Thyroid gland (tissue), 4 donors: ENCODE measurements around the gene RAB28.

Source experiments
- CTCF ChIP-seq, 6 experiments: fragments of 200-600 bp in 3 of 6; fragments of 450-650 bp in 3 of 6; sonication (generic) in 3 of 6; IDR thresholded peaks; one replicate each; pipeline ENCODE4 v1.5.1; 2016 to 2019; ENCODE audit warnings: antibody characterized with exemption in 6 of 6, mild to moderate bottlenecking in 2 of 6, inconsistent platforms in 1 of 6, moderate library complexity in 1 of 6
- POLR2A ChIP-seq, 2 donors: fragments of 450-650 bp; IDR thresholded peaks; one replicate each; pipeline ENCODE4 v1.6.1; 2017; ENCODE audit warnings: antibody characterized with exemption in 2 of 2, mild to moderate bottlenecking in 2 of 2, moderate library complexity in 1 of 2

GRCh38 chr4:13516315-13516860 is 32.2 kb upstream of the RAB28 start:
- TF ChIP-seq CTCF (IDR thresholded peaks at IDR 0.05) (no peak), POLR2A (IDR thresholded peaks at IDR 0.05) (no peak)
